Endothelial cell of hepatic sinusoid (primary cell): ENCODE results near the gene LPAR3.
"Not testable (repeated sequence)": the region's sequence is repeated elsewhere in the genome, so short reads cannot be mapped to it uniquely, and the experiment has no call there.

Experiments used
- in situ Hi-C: cut with HindIII; loops from 2 replicates; pipeline ENCODE4 v1.10.0; 2017; ENCODE audit warnings: low sequenced_read_pairs

LPAR3 gene

DNA sequence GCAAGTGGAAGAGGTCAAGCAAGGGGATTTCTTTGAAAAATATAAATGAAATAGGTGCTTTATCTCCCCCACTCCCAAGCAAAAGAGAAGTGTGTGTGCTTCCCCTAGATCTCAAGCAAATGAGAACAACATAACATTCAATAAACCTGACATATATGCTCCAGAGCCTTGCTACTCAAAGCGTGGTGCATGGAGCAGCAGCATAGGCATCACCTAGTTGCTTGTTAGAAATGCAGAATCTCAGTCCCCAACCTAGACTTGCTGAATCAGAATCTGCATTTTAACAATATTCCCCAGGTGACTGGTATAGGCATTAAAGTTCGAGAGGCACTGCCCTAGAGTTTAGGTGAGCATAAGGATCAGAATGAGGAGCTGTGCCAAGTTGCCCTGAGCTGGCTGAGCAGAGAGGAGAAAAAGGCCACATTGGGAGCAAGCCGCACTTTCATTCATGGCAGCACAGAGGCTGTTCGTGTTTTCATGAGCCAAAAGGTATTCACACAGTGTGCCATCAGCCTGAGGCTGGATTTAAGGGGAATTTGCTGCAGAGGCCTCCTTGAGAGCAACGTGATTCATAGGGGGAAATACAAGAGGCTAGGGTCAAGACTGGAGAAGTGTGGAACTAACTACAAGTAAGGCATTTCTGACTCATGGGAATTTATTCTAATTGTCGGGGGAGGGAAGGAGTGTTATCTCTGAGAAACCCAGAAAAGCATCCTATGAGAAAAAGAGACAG, 14.3 kb upstream of the LPAR3 start:
- in situ Hi-C loops = no loop called here

DNA sequence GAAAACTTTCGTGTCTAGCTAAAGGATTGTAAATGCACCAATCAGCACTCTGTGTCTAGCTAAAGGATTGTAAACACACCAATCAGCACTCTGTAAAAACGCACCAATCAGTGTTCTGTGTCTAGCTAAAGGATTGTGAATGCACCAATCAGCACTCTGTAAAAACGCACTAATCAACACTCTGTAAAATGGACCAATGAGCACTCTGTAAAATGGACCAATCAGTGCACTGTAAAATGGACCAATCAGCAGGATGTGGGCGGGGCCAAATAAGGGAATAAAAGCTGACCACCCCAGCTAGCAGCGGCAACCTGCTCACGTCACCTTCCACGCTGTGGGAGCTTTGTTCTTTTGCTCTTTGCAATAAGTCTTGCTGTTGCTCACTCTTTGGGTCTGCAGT, 9.7 kb upstream of the LPAR3 start:
- in situ Hi-C loops = not testable (repeated sequence)

- in situ Hi-C loops = no loop called here
These were observed 7.0 kb upstream of the LPAR3 start for GRCh38 chr1:84899969-84900368.

- in situ Hi-C loops = no loop called here
These were observed 3.3 kb upstream of the LPAR3 start for GRCh38 chr1:84896279-84896678.

GRCh38 chr1:84890566-84890965, 2.4 kb downstream of the LPAR3 start:
- in situ Hi-C loops = no loop called here

GRCh38 chr1:84889437-84889836, 3.6 kb downstream of the LPAR3 start:
- in situ Hi-C loops = no loop called here

DNA sequence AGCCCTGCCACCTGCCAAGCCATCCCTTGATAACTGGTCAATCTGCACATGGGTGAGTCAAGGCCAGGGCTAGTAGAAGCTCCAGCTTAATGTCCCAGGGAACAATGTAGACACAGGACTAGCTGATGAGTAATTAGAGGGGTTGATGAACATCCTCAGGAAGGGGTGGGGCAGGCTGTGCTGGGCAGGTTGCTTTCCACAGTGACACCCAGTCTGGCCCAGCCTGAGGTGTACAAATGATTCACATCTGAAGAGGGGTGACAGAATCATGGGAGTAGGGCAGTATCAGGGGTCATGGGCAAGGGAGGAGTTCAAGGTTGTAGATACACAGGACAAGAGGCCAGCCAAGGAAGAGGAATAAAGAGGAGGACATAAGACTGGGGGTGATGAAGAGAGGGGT, 4.3 kb downstream of the LPAR3 start:
- in situ Hi-C loops = no loop called here

DNA sequence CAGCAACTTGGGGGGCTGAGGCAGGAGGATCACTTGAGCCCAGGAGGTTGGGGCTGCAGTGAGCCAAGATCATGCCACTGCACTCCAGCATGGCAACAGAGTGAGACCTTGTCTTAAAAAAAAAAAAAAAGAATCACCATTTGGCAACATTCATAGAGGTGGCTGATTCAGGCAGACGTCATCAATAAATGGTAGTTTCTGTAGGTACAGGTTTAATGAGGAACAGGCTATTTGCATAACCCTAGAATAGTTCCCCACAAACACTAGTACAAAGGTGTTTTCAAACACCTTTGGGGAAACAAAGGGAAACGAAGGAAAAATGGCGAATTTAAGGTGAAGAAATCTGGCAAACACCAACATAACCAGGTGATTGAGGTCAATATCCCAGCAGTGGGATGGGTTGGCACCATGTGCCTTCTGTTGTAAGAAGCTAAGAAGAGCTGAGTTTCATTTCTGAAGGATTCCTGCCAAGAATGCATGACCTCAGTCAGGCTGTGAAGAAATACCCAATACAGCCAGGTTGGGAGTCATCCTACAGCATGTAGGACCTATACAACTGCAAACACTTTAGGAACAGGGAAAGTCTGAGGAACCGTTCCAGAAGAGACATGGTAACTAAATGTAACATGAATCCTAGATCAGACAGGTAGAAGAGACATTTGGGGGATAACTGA, 5.6 kb downstream of the LPAR3 start:
- in situ Hi-C loops = no loop called here

DNA sequence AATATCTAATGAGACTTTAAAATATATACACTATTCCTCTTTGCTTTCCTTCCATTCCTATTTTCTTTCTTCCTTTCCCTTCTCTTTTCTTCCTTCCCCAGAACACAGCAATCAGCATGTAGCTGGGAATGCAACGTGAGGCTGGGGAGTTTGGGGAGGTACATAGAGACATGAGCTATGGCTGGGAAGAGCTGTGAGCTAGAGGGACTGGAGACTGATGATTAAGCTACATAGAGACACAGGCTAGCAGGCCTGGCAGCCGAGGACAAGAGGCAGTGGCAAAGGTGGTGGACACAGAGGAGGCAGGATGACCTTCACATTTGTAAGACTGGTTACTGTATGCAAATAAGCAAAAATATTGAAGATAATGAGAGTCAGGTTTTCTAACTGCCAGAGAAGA, 7.5 kb downstream of the LPAR3 start:
- in situ Hi-C loops = no loop called here

- in situ Hi-C loops = no loop called here
These were observed 8.2 kb downstream of the LPAR3 start for GRCh38 chr1:84884671-84885389.

GRCh38 chr1:84883286-84883685, 9.7 kb downstream of the LPAR3 start:
- in situ Hi-C loops = no loop called here

DNA sequence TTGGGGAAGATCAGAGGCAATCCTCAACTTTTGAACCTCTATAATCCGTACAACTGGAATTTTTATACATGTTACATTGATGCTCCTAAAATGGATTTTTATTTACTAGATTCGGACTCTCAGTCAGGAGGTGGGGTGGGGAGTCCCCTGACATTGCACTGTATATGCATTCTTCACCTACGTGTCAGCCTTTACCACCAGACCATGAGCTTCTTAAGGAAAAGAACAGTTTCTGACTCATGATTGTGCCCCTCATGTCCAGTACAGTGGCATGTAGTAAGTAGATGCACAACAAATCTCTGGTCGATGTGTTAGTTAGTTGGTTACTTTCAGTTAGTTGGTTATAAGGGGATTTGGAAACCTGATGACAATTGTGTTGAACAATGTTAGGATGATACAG, 15.4 kb downstream of the LPAR3 start:
- in situ Hi-C loops = no loop called here

DNA sequence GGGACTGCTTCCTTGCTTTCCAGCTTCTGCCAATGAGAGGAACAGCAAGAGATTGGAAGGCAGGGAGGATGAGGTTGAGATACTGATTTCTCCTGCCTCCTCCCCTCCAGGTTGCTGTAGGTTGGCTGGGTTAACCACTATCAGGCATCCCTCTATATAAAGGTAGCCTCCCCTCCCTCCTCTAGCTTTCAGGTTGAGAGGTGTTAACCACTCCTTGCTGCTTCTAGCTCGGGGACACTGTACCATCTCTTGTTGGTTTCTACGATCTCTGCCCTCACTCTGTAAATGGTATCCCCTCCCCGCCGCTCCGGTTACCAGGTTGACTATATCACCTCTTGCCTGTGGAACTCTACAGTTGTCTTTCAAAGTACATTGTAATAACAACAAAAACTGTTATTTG, 16.7 kb downstream of the LPAR3 start:
- in situ Hi-C loops = no loop called here

GRCh38 chr1:84873366-84873765, 19.6 kb downstream of the LPAR3 start:
- in situ Hi-C loops = no loop called here

DNA sequence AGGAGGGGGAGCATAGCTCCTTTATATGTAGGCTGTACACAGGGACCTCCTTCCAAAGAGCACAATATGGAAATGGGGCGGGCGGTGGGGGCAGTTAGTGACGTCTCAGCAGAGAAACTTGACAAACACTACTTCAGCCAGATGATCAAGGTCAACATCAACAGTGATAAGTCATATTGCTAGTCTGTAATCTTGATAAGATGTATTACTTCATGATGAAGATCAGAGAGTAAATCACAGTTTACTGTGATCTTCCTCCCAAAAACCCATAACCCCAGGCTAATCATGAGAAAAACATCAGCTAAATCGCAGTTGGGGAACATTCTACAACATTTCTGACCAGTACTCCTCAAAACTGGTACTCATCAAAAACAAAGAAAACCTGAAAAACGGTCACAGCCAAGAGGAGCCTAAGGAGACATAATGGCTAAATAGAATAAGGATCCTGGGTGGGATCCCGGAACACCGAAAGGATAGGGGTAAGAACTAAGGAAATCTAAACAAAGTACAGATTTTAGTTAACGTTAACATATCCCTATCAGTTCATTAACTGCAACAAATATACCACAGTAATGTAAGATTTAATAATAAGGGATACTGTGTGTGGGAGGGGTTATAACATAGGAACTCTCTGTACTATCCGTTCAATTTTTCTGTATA, 20.2 kb downstream of the LPAR3 start:
- in situ Hi-C loops = no loop called here

DNA sequence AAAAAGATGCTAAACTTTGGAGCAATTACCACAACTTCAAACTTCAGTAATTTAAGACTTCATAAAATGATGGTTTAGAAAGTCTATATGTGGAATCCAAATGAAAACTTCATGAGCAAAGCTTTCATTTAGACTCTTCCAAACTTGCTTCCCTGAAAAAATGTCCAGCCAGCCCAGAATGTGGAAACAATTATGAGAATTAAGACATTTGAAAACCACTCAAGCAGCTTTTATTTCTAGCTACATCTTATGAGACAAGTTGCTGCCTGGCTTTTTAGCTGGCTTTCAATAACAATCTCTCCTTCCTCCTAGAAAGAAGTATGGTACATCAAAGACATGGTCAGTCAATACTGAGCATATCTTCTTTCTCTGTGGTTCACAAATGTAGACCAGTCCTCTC, 21.8 kb downstream of the LPAR3 start:
- in situ Hi-C loops = no loop called here

GRCh38 chr1:84870591-84870990, 22.4 kb downstream of the LPAR3 start:
- in situ Hi-C loops = no loop called here

DNA sequence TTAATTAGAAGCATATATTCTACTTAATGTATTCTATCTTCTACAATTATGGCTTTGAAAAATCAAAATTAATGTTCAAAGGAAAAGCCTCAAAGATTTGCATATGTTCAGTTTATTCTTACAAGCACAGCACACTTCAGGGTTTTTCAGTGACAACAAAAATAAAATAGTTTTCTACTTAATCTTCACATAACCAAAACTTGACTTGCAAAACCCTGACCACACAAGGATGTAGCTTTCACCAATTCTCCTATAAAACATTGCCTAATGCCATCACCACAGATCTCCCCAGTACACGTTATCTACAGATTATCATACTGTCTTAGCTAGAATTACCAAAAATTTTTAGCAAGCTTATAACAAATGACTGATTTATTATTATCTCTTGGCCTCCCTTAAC, 23.3 kb downstream of the LPAR3 start:
- in situ Hi-C loops = no loop called here

DNA sequence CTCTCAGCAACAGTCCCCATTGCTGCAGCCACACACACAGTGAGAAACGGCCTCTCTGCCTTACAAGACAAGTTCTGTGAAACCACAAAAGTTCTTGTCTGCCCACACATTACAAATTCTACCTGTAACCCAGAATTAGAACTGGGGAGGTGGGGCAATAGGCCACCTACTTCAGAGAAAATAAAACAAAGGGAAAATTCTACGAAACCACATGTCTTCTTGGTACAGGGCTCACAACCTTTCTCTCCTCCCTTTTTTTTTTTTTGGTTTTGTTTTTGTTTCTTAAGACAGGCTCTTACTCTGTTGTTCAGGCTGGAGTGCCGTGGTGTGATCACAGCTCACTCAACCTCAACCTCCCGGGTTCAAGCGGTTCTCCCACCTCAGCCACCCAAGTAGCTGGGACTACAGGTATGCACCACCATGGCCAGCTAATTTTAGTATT, 30.2 kb downstream of the LPAR3 start:
- in situ Hi-C loops = no loop called here

DNA sequence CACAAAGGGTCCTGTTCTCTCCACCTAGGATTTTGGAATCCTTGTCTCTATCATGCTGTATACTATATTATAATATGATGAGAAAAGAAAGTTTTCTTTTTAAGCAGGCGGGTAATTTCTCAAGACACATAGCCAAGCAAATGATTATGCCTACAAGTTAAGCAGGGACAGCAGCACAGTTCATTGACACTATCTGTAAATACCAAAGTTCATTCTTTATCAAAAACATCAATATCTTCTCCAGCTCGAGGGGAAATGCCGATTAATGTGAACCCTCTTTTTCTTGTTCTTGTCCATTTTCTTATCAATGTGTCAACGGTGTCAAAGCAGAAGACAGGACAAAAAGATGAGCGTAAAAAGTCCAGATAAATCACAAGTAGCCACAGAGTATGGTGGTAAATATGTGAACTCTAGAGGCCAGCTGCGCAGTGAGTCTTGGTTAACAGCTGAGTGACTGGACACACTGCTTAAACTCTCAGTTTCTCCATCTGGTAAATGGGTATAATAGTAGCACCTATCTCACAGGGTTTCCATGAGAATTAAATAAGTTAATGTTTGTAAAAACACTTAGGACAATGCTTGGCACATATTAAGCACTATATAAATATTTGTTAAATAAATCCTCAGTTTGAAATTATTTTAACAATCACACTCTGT, 30.9 kb downstream of the LPAR3 start:
- in situ Hi-C loops = no loop called here

DNA sequence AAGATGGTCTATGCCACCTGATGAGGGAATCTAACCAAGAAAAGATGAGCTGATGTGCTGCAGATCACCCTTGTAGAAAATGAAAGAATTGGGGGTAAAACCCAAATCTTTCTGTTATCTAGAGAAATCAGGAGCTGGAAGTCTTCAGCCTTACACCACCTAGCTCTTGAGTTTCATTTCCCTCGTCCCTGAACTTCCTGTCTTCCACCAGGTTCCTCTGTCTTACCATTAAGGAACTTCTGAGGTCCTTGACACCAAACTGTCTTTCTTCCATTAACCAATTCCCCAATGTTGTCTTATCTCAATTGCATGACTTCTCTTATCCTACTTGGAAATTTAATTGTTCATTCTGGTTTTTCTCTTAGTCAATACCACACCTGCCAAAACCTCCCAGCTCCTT, 31.5 kb downstream of the LPAR3 start:
- in situ Hi-C loops = no loop called here
